SK-N-SH (cell line): Measurements from ENCODE around the gene SMIM7.

Experiments
- YY1 ChIP-seq: IDR thresholded peaks from 2 replicates; pipeline ENCODE4 v1.4.0; 2012; ENCODE audit warnings: low read depth, mild to moderate bottlenecking
- TF ChIP-seq, protein P1 (sequence below): fragments of 200-600 bp; sonication (generic); IDR thresholded peaks from 2 replicates; pipeline ENCODE4 v1.6.1; 2017; ENCODE audit warnings: antibody characterized with exemption, mild to moderate bottlenecking, moderate library complexity
- TF ChIP-seq, protein P2 (sequence below): fragments of 150-350 bp; IDR thresholded peaks from 2 replicates; pipeline ENCODE4 v1.6.1; 2017; ENCODE audit warnings: antibody characterized with exemption, low read length, low read depth, borderline replicate concordance

DNA sequence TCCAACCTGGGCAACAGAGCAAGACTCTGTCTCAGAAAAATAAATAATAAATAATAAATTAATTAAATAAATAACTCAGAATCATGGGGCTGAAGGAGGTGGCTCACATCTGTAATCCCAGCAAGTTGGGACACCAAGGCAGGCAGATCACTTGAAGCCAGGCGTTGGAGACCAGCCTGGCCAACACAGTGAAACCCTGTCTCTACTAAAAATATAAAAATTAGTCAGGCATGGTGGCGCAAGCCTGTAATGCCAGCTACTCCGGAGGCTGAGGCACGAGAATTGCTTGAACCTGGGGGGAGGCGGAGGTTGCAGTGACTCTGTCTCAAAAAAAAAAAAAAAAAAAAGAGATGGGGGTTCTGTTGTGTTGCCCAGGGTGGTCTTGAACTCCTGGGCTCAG lies 8.2 kb upstream of the SMIM7 start:
- TF ChIP-seq, protein P1, sequence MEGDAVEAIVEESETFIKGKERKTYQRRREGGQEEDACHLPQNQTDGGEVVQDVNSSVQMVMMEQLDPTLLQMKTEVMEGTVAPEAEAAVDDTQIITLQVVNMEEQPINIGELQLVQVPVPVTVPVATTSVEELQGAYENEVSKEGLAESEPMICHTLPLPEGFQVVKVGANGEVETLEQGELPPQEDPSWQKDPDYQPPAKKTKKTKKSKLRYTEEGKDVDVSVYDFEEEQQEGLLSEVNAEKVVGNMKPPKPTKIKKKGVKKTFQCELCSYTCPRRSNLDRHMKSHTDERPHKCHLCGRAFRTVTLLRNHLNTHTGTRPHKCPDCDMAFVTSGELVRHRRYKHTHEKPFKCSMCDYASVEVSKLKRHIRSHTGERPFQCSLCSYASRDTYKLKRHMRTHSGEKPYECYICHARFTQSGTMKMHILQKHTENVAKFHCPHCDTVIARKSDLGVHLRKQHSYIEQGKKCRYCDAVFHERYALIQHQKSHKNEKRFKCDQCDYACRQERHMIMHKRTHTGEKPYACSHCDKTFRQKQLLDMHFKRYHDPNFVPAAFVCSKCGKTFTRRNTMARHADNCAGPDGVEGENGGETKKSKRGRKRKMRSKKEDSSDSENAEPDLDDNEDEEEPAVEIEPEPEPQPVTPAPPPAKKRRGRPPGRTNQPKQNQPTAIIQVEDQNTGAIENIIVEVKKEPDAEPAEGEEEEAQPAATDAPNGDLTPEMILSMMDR: no peak
- TF ChIP-seq, protein P2, sequence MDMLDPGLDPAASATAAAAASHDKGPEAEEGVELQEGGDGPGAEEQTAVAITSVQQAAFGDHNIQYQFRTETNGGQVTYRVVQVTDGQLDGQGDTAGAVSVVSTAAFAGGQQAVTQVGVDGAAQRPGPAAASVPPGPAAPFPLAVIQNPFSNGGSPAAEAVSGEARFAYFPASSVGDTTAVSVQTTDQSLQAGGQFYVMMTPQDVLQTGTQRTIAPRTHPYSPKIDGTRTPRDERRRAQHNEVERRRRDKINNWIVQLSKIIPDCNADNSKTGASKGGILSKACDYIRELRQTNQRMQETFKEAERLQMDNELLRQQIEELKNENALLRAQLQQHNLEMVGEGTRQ: no peak
- no peak for TF ChIP-seq YY1
